ENCODE data around the gene RDH16.
"Not testable (repeated sequence)": the region's sequence is repeated elsewhere in the genome, so short reads cannot be mapped to it uniquely, and the experiment has no call there.

The RDH16 gene

DNA sequence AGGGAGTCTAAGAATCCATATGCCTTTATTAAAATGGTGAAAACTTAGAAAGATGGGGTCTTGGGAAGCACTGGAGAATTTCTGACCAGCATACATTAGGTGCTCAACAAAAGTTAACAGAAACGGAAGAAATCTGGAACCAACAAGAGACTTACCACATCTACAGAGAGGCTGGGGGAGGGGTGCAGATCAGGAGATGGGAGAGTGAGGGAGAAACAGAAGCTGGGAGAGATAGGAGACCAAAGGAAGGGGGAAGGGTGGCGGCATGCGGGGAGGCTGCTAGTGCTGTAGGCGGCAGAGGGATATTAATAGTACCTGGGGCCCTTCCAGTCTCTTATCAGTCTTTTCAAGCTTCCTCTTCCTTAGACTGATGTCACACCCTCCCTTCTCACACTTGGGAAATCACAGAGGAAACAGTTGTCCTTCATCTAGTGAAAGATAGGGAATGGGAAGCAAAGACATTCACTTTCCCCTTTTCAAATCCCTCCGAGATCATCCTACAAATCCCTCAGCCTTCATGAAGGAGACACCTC lies 30.9 kb upstream of the RDH16 start:
- no peak for DNase-seq

DNA sequence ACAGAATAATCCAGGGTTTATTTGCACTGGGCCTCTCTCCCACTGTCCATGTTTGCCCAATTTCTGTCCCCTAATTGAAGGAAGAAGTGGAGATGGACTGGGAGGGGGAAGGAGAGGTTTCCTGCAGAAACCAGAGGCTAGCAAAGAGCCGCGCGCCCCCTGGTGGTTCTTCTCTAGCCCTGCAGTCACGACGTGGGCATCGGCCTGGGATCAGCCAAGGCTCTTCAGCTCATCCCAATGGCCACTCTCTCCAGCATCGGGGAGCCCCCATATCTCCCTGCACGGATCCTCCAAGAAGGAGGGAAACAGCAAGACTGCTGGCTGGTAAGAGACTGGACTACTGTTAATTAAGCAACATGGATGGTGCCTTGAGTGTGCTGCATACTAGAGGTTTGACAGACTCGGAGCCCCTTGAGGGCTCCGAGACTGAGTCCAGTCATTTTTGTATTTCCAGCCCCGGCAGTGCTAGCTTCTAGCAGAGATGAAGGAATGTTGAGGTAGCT lies 30.2 kb upstream of the RDH16 start:
- DNase-seq: peak in 1 of 2 experiments; percentile 8

DNA sequence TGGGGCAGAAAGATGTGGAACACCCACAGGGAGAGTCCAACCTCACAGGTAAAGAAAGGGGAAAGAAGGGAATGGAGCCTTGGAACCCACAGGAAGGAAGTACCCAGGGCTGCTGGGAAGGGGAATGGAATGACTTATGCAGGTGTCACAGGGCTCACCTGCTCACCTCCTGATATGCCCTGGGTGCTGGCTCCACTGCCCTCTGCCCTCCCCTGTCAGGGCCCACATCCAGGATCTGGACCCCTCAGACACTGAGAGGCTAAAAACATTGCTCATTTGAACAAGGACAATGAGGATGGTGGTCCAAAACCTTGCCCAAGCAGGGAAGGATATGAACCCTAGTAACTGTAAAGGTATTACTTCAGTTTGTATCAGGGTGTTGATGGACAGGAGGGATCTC lies 29.6 kb upstream of the RDH16 start:
- DNase-seq: no peak

DNA sequence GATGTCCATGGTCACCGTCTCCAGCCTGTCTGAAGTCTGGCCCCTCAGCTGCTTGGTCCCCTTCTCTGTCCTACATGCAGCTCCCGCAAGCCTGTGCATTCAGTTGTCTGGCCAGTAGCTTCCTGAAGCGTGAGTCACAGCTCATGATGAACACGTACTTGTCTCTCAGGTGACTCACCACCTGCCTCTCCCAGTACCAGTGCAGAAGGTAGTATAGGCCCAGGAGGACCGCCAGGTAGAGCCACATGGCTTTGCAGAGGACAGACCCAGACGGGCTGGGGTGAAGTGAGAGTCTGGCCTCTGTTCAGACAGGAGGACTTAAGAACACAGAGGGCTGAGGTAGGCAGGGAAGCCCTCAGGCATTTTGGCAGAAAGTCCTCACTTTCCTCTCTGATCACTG lies 28.3 kb upstream of the RDH16 start:
- not testable (repeated sequence) for DNase-seq

DNA sequence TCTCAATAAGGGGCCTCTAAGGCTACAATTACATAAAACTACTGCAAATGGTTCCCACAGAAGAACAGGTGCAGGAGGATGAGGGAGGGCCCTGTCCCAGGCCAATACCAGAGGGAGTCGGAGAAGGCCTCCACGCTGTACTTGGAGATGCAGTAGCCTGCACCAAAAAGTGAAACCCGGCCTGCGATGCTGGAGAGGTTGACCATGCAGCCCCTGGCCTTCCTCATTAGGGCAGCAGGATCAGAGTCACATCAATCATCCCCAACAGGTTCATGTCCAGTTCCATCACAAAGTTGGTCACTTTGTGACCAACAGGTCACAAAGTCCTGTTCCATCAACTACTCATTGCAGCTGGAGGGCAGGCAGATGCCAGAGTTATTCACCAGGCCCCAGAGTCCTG lies 26.0 kb upstream of the RDH16 start:
- DNase-seq: no peak

DNA sequence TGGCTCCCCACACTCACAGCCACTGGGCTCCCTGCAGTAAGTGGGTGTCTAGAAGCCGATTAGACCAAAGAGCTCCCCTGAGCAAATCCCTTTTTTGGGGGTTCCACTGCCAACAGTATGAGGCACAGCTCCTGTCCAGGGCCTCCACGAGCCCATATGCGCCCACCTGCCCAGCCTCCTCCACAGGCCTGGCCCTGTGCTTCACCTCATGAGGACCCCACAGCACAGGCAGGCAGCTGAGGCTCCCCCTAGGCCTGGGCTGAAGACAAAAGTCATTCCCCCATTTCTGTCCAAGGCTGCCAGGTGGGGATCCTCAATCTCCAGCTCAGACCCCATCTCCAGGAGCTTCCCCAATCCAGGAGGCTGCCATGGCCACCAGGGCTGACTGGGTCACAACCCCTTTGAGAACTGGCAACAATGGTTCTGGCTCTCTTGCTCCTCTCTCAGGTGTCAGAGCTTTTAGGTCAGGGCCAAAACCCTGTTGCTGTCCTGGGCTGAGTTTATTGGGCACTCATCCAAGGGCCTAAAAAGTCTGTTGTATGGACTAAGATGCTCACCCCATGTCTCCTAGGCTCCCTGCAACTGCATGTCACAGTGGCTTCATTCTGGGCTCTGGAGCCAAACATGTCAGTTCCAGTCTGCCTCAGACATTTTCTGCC lies 25.3 kb upstream of the RDH16 start:
- DNase-seq: not testable (repeated sequence)

DNA sequence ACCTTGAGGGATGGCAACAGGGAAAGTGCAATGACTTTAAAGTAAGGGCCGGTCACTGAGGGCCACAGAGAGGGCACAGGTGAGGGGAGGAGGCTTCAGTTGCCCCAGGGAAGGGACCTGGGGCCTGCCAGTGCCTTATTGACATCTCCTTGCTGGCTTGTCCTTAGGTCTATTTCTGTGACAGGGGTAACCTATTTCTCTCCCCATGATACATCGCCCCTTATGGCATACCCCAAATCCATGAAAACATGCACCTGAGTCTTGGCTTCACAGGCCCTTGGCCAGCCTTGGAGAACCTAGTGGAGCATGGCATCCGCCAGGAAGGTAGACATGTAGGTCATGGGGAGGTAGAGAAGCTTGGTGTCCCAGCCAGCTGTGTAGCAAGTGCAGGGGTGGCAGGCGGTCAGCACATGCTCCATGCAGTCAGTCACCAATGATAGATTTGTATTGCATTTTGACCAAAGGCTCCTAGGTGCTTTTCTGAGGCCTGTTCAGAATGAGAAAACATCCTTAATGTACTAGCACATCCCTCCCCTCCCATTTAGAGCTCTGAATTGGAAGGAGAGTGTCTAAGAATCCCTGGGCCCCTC lies 23.6 kb upstream of the RDH16 start:
- no peak for DNase-seq

DNA sequence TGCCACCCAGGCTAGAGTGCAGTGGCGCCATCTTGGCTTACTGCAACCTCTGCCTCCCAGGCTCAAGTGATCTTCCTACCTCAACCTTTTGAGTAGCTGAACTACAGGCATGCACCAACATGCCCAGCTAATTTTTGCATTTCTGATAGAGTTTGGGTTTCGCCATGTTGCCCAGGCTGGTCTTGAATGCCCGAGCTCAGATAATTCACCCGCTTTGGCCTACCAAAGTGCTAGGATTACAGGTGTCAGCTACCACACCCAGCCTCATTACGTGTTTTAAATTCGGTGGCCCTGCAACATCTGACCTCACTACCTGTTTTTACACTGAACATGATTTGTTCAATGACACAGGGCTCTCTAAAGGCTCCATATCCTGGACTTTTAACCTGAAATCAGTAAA lies 22.9 kb upstream of the RDH16 start:
- no peak for DNase-seq

DNA sequence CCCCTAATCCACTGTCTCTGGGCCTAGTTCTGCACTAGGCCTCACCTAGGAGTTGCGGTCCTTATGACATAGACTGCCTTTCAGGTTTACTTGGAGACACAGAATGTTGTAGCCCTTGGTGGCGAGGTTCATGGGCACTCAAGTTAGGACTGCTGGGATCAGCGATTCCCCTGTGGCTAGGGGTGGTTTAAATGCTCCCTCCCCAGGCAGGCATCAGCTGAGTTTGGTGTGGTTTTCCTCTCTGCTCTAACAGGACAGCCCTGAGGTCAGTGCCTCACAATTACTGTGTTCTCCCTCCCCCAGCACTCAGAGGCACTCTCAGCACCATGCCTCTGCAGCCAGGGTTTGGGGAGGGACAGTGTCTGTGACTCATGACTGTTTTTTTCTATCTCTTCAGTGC lies 22.2 kb upstream of the RDH16 start:
- DNase-seq: no peak

DNA sequence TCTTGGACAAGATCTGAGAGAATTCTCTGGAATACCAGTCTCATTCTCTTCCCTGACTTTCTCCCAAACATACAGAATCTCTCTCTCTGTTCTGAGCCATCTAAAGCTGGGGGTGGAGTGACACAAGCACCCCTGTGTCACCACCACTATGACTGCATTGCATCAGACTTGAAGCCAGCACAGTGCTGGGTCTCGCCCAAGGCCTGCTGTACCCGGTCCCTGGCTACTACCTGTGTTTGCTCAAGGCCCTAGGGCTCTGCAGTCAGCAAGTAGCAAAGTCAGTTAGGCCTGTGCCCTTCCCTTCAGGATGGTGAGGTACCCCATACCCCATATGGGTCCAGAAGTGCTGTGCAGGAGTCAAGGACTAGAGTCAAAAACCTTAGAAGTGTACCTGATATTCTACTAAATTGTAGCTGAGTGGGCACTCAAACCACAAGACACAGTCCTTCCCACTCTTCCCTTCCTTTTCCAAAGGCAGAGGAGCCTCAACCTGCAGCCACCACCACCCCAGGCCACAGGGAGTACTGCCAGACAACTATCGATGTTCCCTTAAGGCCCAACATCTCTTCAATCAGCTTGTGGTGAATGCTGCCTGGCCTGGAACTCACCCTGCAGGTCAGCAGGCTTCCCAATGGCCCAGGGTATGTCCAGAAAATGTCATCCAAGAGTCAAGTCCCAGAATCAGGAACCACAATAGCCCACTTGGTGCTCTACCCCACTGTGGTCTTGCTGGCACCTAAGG lies 21.2 kb upstream of the RDH16 start:
- no peak for DNase-seq

DNA sequence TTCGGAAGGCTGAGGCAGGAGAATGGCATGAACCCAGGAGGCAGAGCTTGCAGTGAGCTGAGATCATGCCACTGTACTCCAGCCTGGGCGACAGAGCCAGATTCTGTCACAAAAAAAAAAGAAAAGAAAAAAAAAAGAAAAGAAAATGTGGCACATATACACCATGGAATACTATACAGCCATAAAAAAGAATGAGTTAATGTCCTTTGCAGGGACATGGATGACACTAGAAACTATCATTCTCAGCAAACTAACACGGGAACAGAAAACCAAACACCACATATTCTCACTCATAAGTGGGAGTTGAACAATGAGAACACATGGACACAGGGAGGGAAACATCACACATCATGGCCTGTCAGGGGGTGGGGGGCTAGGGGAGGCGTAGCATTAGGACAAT lies 20.0 kb upstream of the RDH16 start:
- not testable (repeated sequence) for DNase-seq

DNA sequence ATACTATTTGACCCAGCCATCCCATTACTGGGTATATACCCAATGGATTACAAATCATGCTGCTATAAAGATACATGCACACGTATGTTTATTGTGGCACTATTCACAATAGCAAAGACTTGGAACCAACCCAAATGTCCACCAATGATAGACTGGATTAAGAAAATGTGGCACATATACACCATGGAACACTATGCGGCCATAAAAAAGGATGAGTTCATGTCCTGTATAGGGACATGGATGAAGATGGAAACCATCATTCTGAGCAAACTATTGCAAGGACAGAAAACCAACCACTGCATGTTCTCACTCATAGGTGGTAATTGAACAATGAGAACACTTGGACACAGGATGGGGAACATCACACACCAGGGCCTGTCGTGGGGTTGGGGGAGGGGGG lies 16.8 kb upstream of the RDH16 start:
- DNase-seq: not testable (repeated sequence)

DNA sequence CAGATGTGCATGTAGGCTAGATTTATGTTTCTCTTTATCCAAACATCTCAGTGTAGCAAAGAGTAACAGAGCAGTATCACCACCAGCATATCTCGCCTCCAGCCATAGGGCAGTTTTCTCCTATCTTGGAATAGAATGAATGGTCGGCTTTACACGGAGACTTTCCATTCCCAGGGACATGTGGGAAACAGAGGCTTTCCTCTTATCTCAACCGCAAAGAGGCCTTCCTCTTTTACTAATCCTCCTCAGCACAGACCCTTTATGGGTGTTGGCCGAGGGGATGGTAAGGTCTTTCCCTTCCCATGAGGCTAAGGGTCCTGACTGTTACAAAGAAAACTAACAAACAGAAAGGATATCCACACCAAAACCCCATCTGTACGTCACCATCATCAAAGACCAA lies 11.5 kb upstream of the RDH16 start:
- not testable (repeated sequence) for DNase-seq

DNA sequence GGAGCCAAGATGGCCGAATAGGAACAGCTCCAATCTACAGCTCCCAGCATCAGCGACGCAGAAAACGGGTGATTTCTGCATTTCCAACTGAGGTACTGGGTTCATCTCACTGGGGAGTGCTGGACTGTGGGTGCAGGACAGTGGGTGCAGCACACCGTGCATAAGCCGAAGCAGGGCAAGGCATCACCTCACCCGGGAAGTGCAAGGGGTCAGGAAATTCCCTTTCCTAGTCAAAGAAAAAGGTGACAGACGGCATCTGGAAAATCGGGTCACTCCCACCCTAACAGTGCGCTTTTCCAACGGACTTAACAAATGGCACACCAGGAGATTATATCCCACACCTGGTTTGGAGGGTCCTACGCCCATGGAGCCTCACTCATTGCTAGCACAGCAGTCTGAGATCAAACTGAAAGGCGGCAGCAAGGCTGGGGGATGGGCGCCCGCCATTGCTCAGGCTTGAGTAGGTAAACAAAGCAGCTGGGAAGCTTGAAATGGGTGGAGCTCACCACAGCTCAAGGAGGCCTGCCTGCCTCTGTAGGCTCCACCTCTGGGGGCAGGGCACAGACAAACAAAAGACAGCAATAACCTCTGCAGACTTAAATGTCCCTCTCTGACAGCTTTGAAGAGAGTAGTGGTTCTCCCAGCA lies 8.7 kb upstream of the RDH16 start:
- DNase-seq: not testable (repeated sequence)

DNA sequence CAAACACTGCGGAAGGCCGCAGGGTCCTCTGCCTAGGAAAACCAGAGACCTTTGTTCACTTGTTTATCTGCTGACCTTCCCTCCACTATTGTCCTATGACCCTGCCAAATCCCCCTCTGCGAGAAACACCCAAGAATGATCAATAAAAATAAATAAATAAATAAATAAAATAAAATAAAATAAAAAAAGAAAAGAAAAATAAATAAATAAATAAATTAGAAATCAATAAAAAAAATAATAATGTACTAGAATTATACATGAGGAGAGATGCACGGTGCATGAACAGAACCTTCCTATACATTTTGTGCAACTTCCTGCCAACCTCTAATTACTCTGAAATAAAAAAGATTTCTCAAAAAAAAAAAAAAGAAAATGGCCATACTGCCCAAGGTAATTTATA lies 7.7 kb upstream of the RDH16 start:
- DNase-seq: not testable (repeated sequence)

DNA sequence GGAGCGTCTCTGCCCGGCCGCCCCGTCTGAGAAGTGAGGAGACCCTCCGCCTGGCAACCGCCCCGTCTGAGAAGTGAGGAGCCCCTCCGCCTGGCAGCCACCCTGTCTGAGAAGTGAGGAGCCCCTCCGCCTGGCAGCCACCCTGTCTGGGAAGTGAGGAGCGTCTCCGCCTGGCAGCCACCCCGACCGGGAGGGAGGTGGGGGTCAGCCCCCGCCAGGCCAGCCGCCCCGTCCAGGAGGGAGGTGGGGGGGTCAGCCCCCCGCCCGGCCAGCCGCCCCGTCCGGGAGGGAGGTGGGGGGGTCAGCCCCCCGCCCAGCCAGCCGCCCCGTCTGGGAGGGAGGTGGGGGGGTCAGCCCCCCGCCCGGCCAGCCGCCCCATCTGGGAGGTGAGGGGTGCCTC lies 6.1 kb upstream of the RDH16 start:
- not testable (repeated sequence) for DNase-seq

DNA sequence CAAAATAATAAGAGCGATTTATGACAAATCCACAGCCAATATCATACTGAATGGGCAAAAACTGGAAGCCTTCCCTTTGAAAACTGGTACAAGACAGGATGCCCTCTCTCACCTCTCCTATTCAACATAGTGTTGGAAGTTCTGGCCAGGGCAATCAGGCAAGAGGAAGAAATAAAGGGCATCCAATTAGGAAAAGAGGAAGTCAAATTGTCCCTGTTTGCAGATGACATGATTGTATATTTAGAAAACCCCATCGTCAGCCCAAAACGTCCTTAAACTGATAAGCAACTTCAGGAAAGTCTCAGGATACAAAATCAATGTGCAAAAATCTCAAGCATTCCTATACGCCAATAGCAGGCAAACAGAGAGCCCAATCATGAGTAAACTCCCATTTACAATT lies 4.8 kb upstream of the RDH16 start:
- DNase-seq: not testable (repeated sequence)

DNA sequence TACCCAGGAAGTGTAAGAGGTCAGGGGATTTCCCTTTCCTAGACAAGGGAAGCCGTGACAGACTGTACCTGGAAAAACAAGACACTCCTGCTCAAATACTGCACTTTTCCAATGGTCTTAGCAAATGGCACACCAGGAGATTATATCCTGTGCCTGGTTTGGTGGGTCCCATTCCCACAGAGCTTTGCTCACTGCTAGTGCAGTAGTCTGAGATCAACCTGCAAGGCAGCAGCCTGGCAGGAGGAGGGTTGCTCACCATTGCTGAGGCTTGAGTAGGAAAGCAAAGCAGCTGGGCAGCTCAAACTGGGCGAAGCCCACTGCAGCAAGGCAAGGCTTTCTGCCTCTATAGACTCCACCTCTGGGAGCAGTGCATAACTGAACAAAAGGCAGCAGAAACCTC lies 1.0 kb upstream of the RDH16 start:
- no peak for DNase-seq

DNA sequence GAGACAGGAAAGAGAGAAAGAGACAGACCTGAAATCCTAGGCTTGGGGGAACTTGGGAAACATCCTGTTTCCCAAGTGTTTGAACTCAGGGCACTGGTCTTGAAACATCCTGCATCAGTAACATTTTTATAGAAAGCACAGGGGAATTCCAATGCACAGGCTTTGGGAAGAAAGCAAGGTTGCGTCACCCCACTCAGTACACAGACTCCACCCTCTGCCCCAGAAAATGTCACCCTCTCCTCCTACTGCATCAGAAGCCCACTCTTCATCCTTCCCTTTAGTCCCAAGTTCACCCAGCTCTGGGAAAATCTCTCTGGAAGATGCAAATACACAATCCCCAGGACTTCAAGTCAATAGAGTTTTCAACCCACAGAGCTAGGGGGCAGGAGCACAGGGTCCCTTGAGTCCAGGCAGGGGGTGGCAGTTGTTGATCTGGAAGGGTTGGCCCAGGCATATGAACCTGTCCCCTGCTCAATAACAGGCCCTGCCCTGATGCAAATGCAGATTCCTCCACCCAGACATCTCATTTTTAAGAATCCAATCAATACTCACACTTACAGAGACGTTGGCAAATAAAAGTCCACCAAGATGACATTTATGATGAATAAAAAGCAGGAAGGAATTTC lies 1.7 kb downstream of the RDH16 start:
- no peak for DNase-seq

DNA sequence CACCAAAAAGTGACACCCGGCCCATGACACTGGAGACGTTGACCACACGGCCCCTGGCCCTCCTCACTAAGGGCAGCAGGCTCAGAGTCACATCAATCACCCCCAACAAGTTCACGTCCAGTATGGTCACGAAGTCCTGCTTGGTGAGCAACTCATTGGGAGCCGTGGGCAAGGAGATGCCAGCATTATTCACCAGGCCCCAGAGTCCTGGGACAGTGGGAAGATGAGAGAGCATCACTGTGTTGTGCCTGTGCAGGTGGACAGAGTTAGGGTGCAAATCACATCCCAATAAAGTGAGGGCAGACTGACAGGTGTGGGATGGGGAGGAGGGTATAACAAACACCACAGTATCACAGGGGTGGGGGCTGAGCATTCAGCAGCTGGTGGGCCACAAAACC lies 2.5 kb downstream of the RDH16 start:
- no peak for DNase-seq

DNA sequence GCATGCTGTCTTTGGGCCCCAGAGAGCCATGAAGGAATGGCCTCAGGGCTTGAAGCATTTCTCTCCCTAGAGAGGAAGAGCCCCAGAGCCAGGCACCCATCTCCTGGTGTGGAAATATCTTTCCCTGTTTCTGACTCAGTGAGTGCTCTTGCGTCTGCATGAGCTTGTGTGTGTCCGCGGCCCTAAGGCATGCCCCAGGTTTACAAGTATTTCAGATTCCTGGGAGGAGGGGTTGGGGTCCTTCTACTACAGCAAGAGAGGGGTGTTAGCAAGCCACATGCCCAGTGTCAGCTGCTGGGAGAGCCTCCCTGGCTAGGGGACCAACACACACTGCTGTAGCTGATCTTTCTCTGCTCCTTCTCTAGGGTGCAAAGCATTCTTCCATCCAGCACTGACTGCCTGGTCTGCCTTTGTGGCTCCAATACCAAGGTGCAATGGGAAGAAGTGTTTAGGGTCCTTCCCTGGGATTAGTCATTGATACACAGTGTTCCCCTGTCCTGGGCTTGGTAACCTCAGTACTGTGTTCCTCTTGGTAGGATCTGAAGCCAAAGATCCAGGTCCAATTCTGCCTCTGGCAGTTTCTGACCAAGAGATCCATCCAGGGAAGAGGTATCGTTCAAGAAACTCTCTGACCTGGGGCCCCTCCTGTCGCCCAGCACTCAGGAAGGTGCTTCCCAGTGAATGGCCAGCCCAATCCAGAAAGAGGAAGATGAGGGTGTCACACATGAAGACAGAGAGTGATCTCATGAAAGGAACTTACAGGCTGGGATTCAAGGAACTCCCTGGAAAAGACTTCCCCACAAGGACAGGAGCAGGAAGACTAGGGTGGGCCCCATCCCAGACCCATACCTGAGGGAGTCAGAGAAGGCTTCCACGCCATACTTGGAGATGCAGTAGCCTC lies 3.1 kb downstream of the RDH16 start:
- DNase-seq: no peak

DNA sequence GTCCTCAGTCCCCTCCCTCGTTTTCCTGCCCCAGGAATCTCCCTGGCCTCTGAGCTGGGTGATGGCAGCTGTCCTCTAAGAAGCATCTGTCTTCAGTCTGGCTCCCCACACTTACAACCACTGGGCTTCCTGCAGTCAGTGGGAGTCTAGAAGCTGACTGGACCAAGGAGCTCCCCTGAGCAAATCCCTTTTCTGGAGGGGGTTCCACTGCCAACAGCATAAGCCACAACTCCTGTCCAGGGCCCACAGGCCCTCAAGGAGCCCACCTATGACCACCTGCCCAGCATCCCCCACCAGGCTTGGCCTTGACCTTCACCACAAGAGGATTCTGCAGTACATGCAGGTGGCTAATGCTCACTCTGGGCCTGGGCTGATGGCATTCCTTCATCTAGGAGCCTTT lies 4.1 kb downstream of the RDH16 start:
- DNase-seq: no peak

Data from cerebellar nuclear complex (tissue), 1 donor.